AG10803 (cell line): ENCODE data around the gene CCDC83.

Experiments
- DNase-seq: peaks from one replicate; pipeline ENCODE4 v3.0.0; 2010; ENCODE audit warnings: low read depth
- H3K4me3 ChIP-seq: 2 replicates; pipeline ENCODE4 v1.5.1; 2011; ENCODE audit warnings: mild to moderate bottlenecking, low read length, control low read depth
- TF ChIP-seq, protein P1 (sequence below): conservative IDR thresholded peaks from 2 replicates; pipeline ENCODE4 v1.5.1; 2011; ENCODE audit warnings: mild to moderate bottlenecking, low read length, control low read depth, inconsistent platforms

Gene CCDC83

DNA sequence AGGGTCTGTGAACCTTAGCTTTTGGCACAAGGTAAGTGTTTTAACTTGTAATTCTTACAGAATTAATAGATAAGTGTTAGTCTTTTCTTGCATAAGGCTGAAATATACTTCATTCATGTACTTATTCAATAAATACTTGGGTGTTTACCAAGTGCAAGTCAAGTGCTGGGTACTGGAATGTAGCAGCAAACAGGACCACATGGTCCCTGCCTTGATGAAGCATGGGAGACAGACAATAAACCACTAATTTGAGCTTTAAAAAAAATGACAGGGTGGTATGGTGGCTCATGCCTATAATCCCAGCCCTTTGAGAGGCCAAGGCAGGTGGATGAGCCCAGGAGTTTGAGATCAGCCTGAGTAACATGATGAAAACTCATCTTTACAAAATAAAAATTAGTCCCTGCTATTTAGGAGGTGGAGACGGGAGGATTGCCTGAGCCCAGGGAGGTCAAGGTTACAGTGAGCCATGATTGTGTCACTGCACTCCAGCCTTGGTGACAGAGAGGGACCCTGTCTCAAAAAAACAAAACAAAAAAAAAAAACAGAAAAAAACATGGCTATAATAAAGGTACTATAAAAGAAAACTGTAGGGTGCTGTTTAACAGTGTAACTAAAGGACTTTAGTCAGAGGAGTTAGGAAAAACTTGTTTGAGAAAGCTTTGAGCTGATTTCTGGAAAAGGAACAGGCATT lies 11.1 kb downstream of the CCDC83 start:
- TF ChIP-seq, protein P1, sequence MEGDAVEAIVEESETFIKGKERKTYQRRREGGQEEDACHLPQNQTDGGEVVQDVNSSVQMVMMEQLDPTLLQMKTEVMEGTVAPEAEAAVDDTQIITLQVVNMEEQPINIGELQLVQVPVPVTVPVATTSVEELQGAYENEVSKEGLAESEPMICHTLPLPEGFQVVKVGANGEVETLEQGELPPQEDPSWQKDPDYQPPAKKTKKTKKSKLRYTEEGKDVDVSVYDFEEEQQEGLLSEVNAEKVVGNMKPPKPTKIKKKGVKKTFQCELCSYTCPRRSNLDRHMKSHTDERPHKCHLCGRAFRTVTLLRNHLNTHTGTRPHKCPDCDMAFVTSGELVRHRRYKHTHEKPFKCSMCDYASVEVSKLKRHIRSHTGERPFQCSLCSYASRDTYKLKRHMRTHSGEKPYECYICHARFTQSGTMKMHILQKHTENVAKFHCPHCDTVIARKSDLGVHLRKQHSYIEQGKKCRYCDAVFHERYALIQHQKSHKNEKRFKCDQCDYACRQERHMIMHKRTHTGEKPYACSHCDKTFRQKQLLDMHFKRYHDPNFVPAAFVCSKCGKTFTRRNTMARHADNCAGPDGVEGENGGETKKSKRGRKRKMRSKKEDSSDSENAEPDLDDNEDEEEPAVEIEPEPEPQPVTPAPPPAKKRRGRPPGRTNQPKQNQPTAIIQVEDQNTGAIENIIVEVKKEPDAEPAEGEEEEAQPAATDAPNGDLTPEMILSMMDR = no peak
- no peak for DNase-seq
- no peak overlapping the region for H3K4me3 ChIP-seq

DNA sequence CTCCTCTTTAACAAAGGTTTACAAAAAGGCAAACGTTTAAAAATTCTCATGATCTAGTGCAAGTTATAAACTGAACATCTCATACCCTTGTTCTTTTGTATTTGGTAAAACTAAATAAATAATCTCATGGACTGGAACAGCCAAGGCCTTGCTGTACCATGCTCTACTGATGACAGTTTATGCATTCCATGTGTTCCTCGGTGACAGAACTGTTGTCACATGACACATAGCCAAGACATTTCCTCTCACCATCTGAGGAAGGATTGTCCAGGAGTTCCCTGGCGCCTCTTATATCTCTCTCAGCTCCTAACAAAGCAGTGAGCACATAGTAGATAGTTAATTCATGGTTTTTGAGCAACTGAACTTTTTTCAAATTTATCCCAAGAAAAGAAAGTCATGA lies 12.6 kb downstream of the CCDC83 start:
- H3K4me3 ChIP-seq = no peak overlapping the region
- peak; percentile 58 for DNase-seq
- TF ChIP-seq, protein P1 = no peak

DNA sequence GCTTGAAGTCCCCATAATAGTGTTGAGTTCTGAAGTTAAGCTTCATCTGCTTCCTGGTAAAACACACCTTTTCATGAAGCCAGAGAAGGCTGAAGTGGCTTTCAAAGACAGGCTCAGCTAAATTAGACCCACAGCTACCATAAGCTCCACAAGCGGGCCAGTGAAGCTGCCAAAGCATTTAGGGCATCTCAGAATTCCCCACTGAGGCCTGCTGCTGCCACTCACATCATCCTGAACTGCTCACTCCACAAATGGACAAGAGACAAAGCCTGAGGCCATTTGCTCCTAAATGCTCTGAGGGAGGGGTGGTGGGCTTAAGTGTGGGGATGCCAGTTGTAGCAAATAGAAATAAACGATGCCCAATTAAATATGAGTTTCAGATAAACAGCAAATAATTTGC lies 14.6 kb downstream of the CCDC83 start:
- TF ChIP-seq, protein P1 = no peak
- no peak overlapping the region for H3K4me3 ChIP-seq
- DNase-seq = no peak

DNA sequence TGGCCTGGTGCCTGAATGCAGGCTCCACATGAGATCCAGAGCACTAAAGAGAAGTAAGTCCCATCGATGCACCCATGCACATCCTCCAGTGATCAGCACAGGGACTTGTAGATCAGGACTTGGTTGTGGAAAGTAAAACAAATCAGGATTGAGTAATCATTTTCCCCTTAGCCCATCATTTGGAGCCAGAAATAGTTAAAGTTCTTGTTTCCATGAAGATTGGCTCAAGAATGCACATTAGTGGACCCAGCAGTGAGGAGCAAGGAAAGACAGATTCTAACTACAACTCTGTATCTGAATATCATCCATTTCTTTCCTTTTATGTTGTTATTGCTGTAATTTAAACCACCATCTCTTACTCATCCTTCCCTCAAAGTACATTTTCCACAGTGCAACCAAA lies 19.1 kb downstream of the CCDC83 start:
- H3K4me3 ChIP-seq = no peak overlapping the region
- TF ChIP-seq, protein P1 = no peak
- peak; percentile 50 for DNase-seq

DNA sequence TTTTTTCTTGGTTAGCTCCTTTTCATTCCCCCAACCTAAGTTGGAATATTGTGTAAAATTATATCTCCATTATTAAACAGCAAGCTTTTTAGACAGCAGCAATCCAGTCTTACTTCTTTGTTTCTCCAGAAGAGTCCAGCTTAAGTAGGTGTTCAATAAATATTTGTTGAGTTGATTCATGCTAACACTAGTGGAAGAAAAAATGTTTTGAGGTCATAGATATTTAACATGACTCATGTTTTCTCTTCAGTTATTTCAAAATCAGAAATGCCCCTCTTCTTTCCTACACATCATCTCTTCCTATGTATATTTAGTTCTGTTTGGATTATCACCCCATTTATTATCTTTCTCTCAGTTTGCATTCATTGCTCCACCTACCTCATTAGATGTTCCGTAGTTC lies 20.3 kb downstream of the CCDC83 start:
- H3K4me3 ChIP-seq = no peak overlapping the region
- TF ChIP-seq, protein P1 = no peak
- DNase-seq = peak; percentile 77

DNA sequence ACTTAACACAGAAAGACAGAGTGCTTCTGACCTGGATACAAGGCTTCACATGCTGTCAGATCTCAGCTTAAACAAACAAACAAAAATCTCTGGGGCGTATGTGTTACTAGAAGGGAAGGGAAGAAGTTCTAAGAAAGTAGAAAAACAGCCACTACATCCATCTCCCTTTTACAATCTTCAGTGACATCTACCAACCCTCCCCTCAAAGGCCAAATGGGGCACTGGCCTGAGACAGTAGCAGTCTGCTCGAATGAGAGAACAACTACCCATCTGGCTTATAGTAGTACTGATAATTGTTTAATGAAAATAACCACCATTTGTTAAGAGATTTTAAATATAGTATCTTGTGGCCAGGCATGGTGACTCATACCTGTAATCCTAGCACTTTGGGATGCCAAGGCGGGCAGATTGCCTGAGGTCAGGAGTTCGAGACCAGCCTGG lies 29.4 kb downstream of the CCDC83 start:
- TF ChIP-seq, protein P1 = no peak

More for the DNA sequence above, 29.4 kb downstream of the CCDC83 start:
- no peak overlapping the region for H3K4me3 ChIP-seq
- peak; percentile 34 for DNase-seq
